ENCODE measurements around the gene CDC40. TPM values are rescaled to one million over a fixed set of nuclear protein-coding genes. Genes with fewer than 3 reads are reported as not detected.

The CDC40 gene
- total and polyA plus RNA-seq, 10 of the 15 experiments (the other 5 are each of a cell fraction or from before 2014, with no cell fraction given): 20.1 to 35.5 (median 26.1) TPM

- TF ChIP-seq CTCF (IDR thresholded peaks at IDR 0.05 in 2 of 3, conservative IDR thresholded peaks at IDR 0.05 in 1 of 3; ENCODE audit: control insufficient read depth in 2 of 3, extremely low read depth in 1 of 3, insufficient read depth in 1 of 3, low read depth in 3 of 3, low read length in 3 of 3) (no peak), E2F4 (IDR thresholded peaks at IDR 0.05; ENCODE audit: low read depth, low read length) (no peak), REST (IDR thresholded peaks at IDR 0.05; ENCODE audit: low read depth, low read length) (no peak), FOXK2 (IDR thresholded peaks at IDR 0.05) (no peak), KDM1A (IDR thresholded peaks at IDR 0.05; ENCODE audit: borderline replicate concordance) (no peak), POU2F2 (IDR thresholded peaks at IDR 0.05; ENCODE audit: borderline replicate concordance, low read depth, low read length) (no peak), ZNF592 (IDR thresholded peaks at IDR 0.05) (no peak), ZSCAN29 (IDR thresholded peaks at IDR 0.05) (no peak), ZZZ3 (IDR thresholded peaks at IDR 0.05; ENCODE audit: control insufficient read depth, insufficient read length, low read depth) (no peak), E4F1 (IDR thresholded peaks at IDR 0.05; ENCODE audit: borderline replicate concordance, partially characterized antibody) (no peak), CREB1 (IDR thresholded peaks at IDR 0.05; ENCODE audit: low read depth) (peak; percentile 80), SMC3 (IDR thresholded peaks at IDR 0.05; ENCODE audit: borderline replicate concordance, low read length) (no peak), RAD51 (IDR thresholded peaks at IDR 0.05) (no peak), POLR2AphosphoS5 (IDR thresholded peaks at IDR 0.05; ENCODE audit: low read length) (no peak), MEF2B (IDR thresholded peaks at IDR 0.05; ENCODE audit: partially characterized antibody, poor library complexity, severe bottlenecking) (peak; percentile 26)
These were observed 610 bp upstream of the CDC40 start, which contains the start of gene WASF1 (continued) for GRCh38 chr6:110179406-110180227.
